Measurements from ENCODE around the gene BANK1.

DNA sequence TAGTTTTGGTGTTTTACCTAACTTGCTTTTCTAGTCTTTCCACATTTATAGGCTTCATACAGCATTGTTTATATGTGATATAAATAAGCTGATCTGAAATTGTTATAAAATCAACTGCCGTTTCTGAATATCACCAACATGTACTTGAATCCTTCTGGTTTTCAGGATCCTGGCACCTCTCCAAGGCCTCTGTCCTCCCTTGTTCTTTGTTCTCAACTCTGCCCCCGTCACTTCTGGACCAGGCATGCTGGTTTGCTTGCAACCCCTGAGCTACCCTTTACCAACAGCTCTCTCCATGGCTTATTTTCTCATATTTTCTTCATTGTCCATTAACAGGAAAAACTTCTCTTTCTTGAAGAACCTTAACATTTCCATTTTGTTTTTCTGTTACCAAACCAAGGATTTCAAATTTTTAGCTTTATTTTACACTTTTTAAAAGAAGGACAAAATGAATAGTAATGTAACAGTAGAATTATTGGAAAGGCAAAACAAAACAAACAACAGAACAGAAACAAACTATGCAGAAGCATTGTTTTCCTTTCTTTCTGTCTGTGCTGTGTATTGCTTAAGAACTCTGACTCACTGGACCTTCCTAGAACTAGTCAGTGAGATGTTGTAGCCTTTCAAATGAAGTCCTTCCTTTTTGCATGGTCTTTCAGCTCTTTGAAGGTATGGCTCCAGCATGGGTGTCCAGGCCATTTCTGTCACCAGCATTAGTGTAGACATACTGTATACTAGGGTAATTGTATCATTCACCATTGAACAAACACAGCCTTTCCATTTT is 44.8 kb downstream of the BANK1 start:
- TF ChIP-seq, protein P1, sequence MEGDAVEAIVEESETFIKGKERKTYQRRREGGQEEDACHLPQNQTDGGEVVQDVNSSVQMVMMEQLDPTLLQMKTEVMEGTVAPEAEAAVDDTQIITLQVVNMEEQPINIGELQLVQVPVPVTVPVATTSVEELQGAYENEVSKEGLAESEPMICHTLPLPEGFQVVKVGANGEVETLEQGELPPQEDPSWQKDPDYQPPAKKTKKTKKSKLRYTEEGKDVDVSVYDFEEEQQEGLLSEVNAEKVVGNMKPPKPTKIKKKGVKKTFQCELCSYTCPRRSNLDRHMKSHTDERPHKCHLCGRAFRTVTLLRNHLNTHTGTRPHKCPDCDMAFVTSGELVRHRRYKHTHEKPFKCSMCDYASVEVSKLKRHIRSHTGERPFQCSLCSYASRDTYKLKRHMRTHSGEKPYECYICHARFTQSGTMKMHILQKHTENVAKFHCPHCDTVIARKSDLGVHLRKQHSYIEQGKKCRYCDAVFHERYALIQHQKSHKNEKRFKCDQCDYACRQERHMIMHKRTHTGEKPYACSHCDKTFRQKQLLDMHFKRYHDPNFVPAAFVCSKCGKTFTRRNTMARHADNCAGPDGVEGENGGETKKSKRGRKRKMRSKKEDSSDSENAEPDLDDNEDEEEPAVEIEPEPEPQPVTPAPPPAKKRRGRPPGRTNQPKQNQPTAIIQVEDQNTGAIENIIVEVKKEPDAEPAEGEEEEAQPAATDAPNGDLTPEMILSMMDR (IDR thresholded peaks at IDR 0.05 in 2 of 3, conservative IDR thresholded peaks at IDR 0.05 in 1 of 3; ENCODE audit: borderline replicate concordance in 1 of 3, insufficient read depth in 1 of 3, low read depth in 2 of 3, low read length in 2 of 3) = no peak
- TF ChIP-seq POLR2A (IDR thresholded peaks at IDR 0.05; ENCODE audit: borderline replicate concordance, extremely low read depth, insufficient read depth, insufficient read length) (no peak), POLR2AphosphoS5 (IDR thresholded peaks at IDR 0.05; ENCODE audit: low read depth, low read length) (no peak), EZH2 (IDR thresholded peaks at IDR 0.05) (no peak), SRF (IDR thresholded peaks at IDR 0.05; ENCODE audit: low read depth) (no peak), FOSL1 (IDR thresholded peaks at IDR 0.05; ENCODE audit: low read depth) (0 out of 2 replicates have a peak, but pooled peaks have one; percentile 19), YY1 (IDR thresholded peaks at IDR 0.05; ENCODE audit: extremely low read depth, insufficient replicate concordance, low read depth, low read length) (no peak), SIN3A (IDR thresholded peaks at IDR 0.05; ENCODE audit: low read depth) (no peak), CEBPB (IDR thresholded peaks at IDR 0.05; ENCODE audit: low read depth) (peak; percentile 64), SP1 (IDR thresholded peaks at IDR 0.05; ENCODE audit: low read depth) (no peak), JUND (IDR thresholded peaks at IDR 0.05) (no peak)
- TF ChIP-seq, protein P2, sequence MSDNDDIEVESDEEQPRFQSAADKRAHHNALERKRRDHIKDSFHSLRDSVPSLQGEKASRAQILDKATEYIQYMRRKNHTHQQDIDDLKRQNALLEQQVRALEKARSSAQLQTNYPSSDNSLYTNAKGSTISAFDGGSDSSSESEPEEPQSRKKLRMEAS (IDR thresholded peaks at IDR 0.05) = no peak
- TF ChIP-seq, protein P3, sequence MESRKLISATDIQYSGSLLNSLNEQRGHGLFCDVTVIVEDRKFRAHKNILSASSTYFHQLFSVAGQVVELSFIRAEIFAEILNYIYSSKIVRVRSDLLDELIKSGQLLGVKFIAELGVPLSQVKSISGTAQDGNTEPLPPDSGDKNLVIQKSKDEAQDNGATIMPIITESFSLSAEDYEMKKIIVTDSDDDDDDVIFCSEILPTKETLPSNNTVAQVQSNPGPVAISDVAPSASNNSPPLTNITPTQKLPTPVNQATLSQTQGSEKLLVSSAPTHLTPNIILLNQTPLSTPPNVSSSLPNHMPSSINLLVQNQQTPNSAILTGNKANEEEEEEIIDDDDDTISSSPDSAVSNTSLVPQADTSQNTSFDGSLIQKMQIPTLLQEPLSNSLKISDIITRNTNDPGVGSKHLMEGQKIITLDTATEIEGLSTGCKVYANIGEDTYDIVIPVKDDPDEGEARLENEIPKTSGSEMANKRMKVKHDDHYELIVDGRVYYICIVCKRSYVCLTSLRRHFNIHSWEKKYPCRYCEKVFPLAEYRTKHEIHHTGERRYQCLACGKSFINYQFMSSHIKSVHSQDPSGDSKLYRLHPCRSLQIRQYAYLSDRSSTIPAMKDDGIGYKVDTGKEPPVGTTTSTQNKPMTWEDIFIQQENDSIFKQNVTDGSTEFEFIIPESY (IDR thresholded peaks at IDR 0.05; ENCODE audit: extremely low read depth, insufficient replicate concordance, low read length) = no peak

Measured in HCT116 (cell line).